C4-2B (cell line): ENCODE results near the gene AKR1C2.

Source experiments
- CTCF ChIP-seq: fragments of 450-650 bp; conservative IDR thresholded peaks from 2 replicates; pipeline ENCODE4 v1.5.1; 2017; ENCODE audit warnings: mild to moderate bottlenecking
- ZFX ChIP-seq: fragments of 450-650 bp; IDR thresholded peaks from 2 replicates; pipeline ENCODE4 v1.6.1; 2017

- TF ChIP-seq CTCF = no peak
- no peak for TF ChIP-seq ZFX
Observed at GRCh38 chr10:4943821-4944220, 59.8 kb downstream of the AKR1C2 start.
